Right lobe of liver (tissue), 6 donors: ENCODE data around the gene LYPD6. TPM values are rescaled to one million over a fixed set of nuclear protein-coding genes. Genes with fewer than 3 reads are reported as not detected.

Source experiments
- ATAC-seq, 4 donors: fragments of 200-7000 bp; cut with Tn5 transposase; one replicate each; pipeline ENCODE4 v1.9.1; 2020; ENCODE audit warnings: mild to moderate bottlenecking in 4 of 4, moderate library complexity in 4 of 4
- DNase-seq, 3 donors: peaks; one replicate each; pipeline ENCODE4 v3.0.0-alpha.2; 2020
- H3K27ac ChIP-seq, 3 donors: fragments of 200-600 bp; one replicate each; pipeline ENCODE4 v1.8.0; 2022
- H3K27me3 ChIP-seq, 2 donors: fragments of 200-600 bp; one replicate each; pipeline ENCODE4 v1.8.0; 2022
- H3K36me3 ChIP-seq, 4 donors: fragments of 200-600 bp; sonication (generic) in 1 of 4; one replicate each; pipeline versions ENCODE4 v1.5.1 to v1.8.0; 2017 to 2022; ENCODE audit warnings: control low read depth in 1 of 4
- H3K4me1 ChIP-seq, 4 donors: fragments of 200-600 bp; sonication (generic) in 1 of 4; one replicate each; pipeline versions ENCODE4 v1.5.1 to v1.8.0; 2017 to 2022; ENCODE audit warnings: control low read depth in 1 of 4
- H3K4me3 ChIP-seq, 3 donors: fragments of 200-600 bp; one replicate each; pipeline ENCODE4 v1.8.0; 2022
- H3K9me3 ChIP-seq, 4 donors: fragments of 200-600 bp; sonication (generic) in 1 of 4; one replicate each; pipeline versions ENCODE4 v1.5.1 to v1.8.0; 2017 to 2022; ENCODE audit warnings: control low read depth in 1 of 4
- CTCF ChIP-seq, 4 donors: fragments of 200-600 bp in 3 of 4; fragments of 450-650 bp in 1 of 4; IDR thresholded peaks; one replicate each; pipeline versions ENCODE4 v1.5.1 to v1.8.0; 2016 to 2022; ENCODE audit warnings: antibody characterized with exemption in 4 of 4, mild to moderate bottlenecking in 2 of 4
- POLR2A ChIP-seq: fragments of 450-650 bp; IDR thresholded peaks from one replicate; pipeline ENCODE4 v1.6.1; 2017; ENCODE audit warnings: antibody characterized with exemption, mild to moderate bottlenecking
- WGBS: methylation state at CpG from one replicate; pipeline ENCODE4 v1.1.6; 2018; ENCODE audit warnings: low coverage, low lambda C conversion rate; ENCODE audit not compliant: insufficient coverage; ENCODE audit errors: missing lambda C conversion rate; 5-methylcytosine and 5-hydroxymethylcytosine counted together
- intact Hi-C, 2 donors: fragments of 100-400 bp; cut with DNase I; formaldehyde crosslinking; loops; one replicate each; pipeline versions ENCODE4 v1.11.2 to v1.14.1; 2022
- total RNA-seq, 6 experiments: library from RNA; depleted of rRNA in 2 of 6; stranded (reverse); fragments of >200 nt in 2 of 6; fragmentation: NEBNext Ultra II Directional in 3 of 6; extraction: Animal tissue kit (Norgen Biotek cat#: 25700) in 3 of 6; gene quantifications; one replicate each; pipeline versions ENCODE4 v1.1.0 to v1.2.4, GENCODE V29; 2016 to 2023
- donor health status: DM: no; HTN: yes; CAD: no.
- donor health status: DM: no; HTN: no; CAD: no.
- donor health status: DM: no; HTN: no; CAD: no.
- donor health status: DM: no; HTN: yes; CAD: no.
- donor health status: DM: no; HTN: yes; CAD: no.

LYPD6 gene
- total RNA-seq, 6 experiments from 2014 or later = 0.04 to 0.26 (median 0.12) TPM; not detected in 2

- H3K4me3 ChIP-seq = no peak overlapping the region
- WGBS = 23% methylated on average over 1 of the region's 1 CpG
- intact Hi-C loops = no loop called here
- DNase-seq (no peak), ATAC-seq (no peak)
- no peaks in the 10 kb centered on the region for H3K27me3 ChIP-seq
- no peak overlapping the region for H3K27ac ChIP-seq
- no peaks in the 10 kb centered on the region for H3K36me3 ChIP-seq
- H3K9me3 ChIP-seq = no peaks in the 10 kb centered on the region
- no peak for TF ChIP-seq POLR2A
- TF ChIP-seq CTCF (IDR thresholded peaks at IDR 0.05) = no peak
- peaks cover 0 to 8% (median 0%) of the 10 kb centered on the region in 4 donors for H3K4me1 ChIP-seq
These were observed 29.7 kb downstream of the LYPD6 start for GRCh38 chr2:149360106-149360505.

- no peak overlapping the region for H3K27ac ChIP-seq
- peaks cover 0 to 18% (median 0%) of the 10 kb centered on the region in 4 donors for H3K4me1 ChIP-seq
- no peaks in the 10 kb centered on the region for H3K9me3 ChIP-seq
- no peaks in the 10 kb centered on the region for H3K36me3 ChIP-seq
- 71% methylated on average over 1 of the region's 1 CpG for WGBS
- ATAC-seq (no peak), DNase-seq (no peak)
- H3K27me3 ChIP-seq = no peaks in the 10 kb centered on the region
- intact Hi-C loops = no loop called here
- H3K4me3 ChIP-seq = no peak overlapping the region
- no peak for TF ChIP-seq POLR2A
- TF ChIP-seq CTCF (IDR thresholded peaks at IDR 0.05) = no peak
These were observed 33.6 kb downstream of the LYPD6 start for GRCh38 chr2:149363958-149364357.

- ATAC-seq = no peak
These were observed 34.5 kb downstream of the LYPD6 start for GRCh38 chr2:149364839-149365238.

GRCh38 chr2:149365931-149366583 lies 35.7 kb downstream of the LYPD6 start:
- no peaks in the 10 kb centered on the region for H3K9me3 ChIP-seq
- no peak overlapping the region for H3K27ac ChIP-seq
- no peaks in the 10 kb centered on the region for H3K36me3 ChIP-seq
- 28% methylated on average over 5 of the region's 5 CpGs for WGBS
- H3K4me1 ChIP-seq = peaks cover 0 to 18% (median 0%) of the 10 kb centered on the region in 4 donors
- intact Hi-C loops = no loop called here
- no peak overlapping the region for H3K4me3 ChIP-seq
- TF ChIP-seq CTCF (IDR thresholded peaks at IDR 0.05) (no peak), POLR2A (no peak)
- ATAC-seq (peak; percentile 96 to 100 (median 98)), DNase-seq (peak; percentile 35 to 73 (median 72))
- no peaks in the 10 kb centered on the region for H3K27me3 ChIP-seq

More at GRCh38 chr2:149364839-149365238, 34.5 kb downstream of the LYPD6 start:
- no peak for DNase-seq
- no peak for TF ChIP-seq CTCF (IDR thresholded peaks at IDR 0.05)
- no peak for TF ChIP-seq POLR2A
- Histone ChIP-seq H3K4me1 (peaks cover 0 to 18% (median 0%) of the 10 kb centered on the region in 4 donors), H3K4me3 (no peak overlapping the region), H3K36me3 (no peaks in the 10 kb centered on the region), H3K9me3 (no peaks in the 10 kb centered on the region), H3K27me3 (no peaks in the 10 kb centered on the region), H3K27ac (no peak overlapping the region)
- intact Hi-C loops = no loop called here
